TTC549 (cell line): Measurements from ENCODE around the gene IFITM2.
"Not testable (repeated sequence)": the region's sequence is repeated elsewhere in the genome, so short reads cannot be mapped to it uniquely, and the experiment has no call there.

ENCODE experiments used
- FAIRE-seq: peaks from 2 replicates; lab custom pipeline; 2012; peaks lifted over from hg19 to GRCh38; lab: Jason Lieb, UNC

Gene IFITM2

DNA sequence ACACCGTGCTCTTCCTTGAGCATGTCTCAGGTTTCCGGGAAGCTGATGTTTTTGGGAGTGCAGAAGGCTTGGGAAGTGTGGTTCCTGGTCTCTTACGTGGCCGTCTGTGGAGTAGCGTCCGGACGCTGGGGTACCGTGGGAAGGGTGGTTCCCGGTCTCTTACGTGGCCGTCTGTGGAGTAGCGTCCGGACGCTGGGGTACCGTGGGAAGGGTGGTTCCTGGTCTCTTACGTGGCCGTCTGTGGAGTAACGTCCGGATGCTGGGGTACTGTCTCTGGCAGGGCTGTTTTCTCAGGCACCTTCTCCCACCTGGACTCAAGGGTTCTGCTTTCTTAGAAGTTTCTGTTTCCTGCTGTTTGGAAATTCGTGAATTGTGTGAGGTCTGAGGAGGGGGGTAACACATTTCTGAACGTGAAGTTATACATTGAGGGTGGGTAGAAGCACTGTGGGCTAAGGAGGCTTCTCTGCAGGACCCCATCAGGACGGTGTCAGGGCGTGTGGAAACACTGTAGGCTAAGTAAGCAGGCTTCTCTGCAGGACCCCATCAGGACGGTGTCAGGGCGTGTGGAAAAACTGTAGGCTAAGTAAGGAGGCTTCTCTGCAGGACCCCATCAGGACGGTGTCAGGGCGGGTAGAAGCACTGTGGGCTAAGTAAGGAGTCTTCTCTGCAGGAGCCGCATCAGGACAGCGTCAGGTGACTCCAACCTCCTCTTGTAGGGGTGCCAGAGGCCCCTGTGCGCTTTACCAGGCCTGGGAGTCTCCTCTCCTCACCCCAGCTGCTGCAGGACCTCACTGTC lies 18.4 kb downstream of the IFITM2 start:
- FAIRE-seq: no peak

GRCh38 chr11:326592-326841 lies 18.9 kb downstream of the IFITM2 start:
- FAIRE-seq: no peak

GRCh38 chr11:326842-327580 lies 19.4 kb downstream of the IFITM2 start:
- FAIRE-seq: no peak

GRCh38 chr11:327581-327923 lies 19.9 kb downstream of the IFITM2 start:
- FAIRE-seq: no peak

DNA sequence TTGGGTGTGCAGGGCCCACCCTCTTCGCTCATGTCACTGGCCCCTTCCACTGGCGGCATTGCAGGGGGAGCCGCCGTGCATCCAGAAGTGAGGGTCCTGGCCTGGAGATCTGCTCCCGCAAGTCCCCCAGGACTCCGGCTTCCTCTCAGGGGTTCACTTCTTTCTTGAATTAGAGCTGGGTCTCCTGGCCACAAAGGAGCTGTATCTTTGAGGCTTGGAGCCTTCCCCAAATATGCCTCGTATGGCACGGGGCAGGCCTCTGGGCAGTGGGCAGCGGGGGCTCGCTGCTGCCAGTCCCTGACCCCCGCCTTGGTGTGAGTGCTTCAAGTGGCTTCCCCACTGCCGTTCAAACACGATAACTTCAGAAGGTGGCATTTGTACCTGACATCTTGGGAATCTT lies 20.4 kb downstream of the IFITM2 start:
- FAIRE-seq: no peak

- FAIRE-seq: not testable (repeated sequence)
Measured at GRCh38 chr11:328516-329100, 21.0 kb downstream of the IFITM2 start.

DNA sequence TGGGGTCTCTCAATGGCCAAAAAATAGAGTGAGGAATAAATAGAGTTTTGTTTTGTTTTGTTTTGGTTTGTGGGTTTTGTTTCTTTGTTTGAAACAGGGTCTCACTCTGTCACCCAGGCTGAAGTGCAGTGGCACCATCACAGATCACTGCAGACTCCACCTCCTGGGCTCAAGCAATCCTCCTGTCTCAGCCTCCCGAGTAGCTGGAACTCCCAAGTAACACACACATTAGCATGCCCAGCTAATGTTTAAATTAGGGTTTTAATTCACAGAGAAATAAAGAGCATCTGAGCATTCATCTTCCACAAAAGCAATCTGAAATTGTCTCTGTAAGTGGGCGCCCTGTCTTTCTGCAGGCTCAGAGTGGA lies 22.3 kb downstream of the IFITM2 start:
- FAIRE-seq: no peak

DNA sequence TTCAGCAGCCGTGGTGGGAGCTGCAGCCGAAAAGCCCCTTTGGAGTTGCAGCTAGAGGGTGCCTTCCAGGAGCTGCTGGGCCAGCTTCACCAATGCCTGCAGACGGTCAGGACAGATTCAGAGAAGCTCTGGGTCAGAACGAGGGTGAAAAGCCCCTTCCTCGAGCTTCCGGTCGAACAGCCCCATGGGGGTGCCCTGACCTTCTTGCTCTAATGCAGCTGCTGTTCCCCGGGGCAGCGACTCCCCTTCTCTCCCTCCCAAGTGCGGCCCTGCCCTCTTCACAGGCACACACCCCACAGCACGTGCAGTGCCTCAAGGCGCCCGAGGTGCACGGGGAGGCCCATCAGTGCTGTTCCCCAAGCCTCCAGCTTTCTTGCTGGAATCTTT lies 22.7 kb downstream of the IFITM2 start:
- no peak for FAIRE-seq

DNA sequence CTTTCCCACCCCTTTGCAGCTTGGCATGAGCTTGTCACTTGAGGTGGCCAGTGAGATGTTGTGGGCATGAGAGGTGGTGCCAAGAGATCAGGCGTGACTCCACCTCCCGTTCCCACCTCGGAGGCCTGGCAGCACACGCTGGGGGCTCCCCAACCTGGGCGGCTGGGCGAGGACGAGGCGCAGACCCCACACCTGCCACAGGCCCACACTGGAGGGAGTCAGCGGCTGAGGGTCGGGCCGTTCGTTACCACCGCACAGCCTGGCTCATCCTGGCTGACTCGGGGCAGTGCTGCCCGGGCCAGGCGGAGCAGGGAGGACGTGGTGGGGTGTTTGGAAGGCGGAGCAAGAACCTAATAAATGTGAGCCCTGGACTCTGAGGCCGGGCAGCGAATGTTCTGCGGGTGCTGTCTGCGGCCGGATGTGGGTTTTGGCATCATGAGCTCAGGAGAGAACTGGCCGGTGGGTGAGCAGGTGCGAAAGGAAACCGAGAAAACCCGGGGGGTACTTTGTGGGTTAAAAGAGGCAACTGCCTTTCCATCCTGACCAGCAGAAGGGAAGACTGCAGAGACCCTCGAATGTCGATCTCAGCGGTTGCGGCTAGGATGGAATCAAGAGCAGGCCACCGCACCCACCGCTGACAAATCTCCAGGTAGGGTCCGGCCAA lies 23.2 kb downstream of the IFITM2 start:
- no peak for FAIRE-seq

GRCh38 chr11:331358-332060 lies 23.9 kb downstream of the IFITM2 start:
- no peak for FAIRE-seq

DNA sequence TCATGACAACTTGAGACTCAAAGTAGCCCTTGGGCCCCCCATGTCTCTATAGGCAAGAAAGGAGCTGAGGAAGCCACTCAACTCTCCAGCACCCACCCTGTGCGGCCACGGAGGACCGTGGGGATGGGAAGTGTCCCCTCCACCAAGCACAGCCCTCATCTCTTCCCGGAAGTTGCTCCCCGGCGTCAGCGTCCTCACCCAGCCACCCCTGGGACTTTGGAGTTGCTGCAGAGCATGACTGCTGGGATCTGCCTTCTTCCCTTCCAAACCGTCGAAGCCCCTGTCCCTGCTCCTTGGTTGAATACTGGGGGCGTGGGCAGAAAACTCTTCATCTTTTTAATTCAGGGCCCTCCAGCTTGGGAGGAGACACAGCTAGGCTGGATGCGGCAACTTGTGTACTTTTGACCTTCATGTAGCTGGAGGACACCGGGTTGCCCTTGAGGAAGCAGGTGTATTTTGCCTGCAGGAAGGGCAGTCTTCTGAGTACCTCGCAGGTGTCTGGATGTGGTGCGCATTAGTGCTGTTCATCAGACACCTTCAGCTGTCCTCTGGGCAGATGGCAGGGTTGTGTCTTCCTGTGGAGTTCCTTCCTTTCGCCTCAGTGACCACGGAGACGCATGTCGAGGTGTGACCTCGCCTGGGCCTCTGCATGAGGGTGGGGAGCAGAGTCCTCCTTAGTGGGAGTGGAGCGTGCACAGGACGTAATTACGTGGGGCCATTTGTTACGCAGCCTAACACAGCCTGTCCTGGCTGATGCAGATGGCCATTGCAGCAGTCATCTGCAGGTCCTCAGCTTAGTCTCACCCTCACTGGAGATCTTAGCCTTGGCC lies 25.2 kb downstream of the IFITM2 start:
- no peak for FAIRE-seq

DNA sequence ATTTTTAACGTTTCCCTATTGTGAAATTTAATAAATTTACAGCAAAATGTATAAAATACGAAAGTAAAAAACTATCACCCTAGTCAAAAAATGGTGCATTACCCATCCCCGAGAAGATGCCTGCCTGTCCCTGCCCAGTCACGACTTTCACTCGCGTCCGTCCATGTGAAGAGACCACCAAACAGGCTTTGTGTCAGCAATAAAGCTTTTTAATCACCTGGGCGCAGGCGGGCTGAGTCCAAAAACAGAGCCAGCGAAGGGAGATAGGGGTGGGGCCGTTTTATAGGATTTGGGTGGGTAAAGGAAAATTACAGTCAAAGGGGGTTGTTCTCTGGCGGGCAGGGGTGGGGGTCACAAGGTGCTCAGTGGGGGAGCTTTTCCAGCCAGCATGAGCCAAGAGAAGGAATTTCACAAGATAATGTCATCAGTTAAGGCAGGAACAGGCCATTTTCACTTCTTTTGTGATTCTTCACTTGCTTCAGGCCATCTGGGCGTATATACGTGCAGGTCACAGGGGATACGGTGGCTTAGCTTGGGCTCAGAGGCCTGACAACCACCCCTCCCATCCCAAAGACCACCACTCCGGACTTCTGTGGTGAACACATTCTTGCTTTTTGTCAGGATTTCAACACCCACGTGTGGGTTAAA lies 26.1 kb downstream of the IFITM2 start:
- not testable (repeated sequence) for FAIRE-seq

DNA sequence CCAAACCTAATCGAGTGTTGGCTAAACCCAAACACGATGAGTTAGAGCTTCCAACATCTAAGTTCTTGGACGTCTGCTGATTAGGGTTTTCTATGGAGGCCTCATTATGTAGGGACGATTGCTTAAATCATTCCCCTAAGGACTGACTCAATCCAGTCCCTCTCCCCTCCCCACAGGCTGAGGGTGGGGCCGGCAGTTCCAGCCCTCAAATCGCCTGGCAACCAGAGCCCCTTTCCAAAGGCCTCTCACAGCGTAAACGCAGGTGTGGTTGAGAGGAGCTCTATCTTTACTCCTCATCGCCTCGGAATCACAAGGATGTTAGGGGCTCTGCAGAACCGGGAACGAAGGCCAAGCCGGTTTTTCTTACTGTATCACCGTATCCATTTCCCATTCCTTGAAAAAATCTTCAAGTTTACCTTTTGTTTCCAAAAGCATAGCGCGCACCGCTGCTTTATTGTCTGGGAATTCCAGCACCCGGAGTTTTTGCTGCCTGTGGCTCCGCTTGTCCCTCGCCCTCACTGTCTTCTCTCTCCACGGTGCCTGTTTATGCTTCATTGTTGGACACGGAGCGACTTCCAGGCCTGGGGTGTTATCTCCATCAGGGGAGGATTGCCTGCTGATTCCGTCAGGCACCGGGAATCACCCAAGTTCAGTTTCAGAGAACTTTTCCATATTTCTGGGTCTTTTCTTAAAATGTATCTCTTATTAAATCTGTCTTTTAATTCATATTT lies 26.8 kb downstream of the IFITM2 start:
- FAIRE-seq: no peak

GRCh38 chr11:335779-336658 lies 28.4 kb downstream of the IFITM2 start:
- FAIRE-seq: no peak

GRCh38 chr11:336659-337198 lies 29.1 kb downstream of the IFITM2 start:
- FAIRE-seq: no peak

GRCh38 chr11:337711-338110 lies 30.1 kb downstream of the IFITM2 start:
- no peak for FAIRE-seq

DNA sequence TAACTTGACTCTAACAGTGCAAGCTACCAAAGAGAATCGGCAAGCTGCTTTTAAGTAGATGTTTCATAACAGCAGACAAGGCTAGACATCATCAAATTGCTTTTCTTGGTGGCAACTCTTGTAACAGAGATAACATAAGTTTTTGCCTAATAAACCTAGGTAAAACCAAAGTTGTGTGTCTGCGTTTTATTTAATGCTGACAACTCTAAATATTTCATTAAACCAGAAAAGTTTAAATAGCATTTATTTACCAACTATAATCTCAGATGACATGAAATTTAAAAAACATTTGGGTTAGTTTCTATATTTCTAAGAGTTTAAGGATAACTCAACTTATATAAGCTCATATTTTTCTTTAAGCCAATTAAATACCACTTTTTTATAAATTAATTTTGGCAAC lies 32.3 kb downstream of the IFITM2 start:
- no peak for FAIRE-seq

- FAIRE-seq: no peak
Measured at GRCh38 chr11:340539-341512, 33.2 kb downstream of the IFITM2 start.
